GM12873 (cell line): ENCODE measurements around the gene ARHGAP26.

Source experiments
- CTCF ChIP-seq: IDR thresholded peaks from 2 replicates; pipeline ENCODE4 v1.5.1; 2012; ENCODE audit warnings: low read depth, mild to moderate bottlenecking, moderate library complexity, low read length, control low read depth; ENCODE audit not compliant: insufficient read depth; ENCODE audit errors: missing control alignments

ARHGAP26 gene

GRCh38 chr5:142803428-142804125, 33.4 kb downstream of the ARHGAP26 start:
- no peak for TF ChIP-seq CTCF

GRCh38 chr5:142805339-142805738, 35.2 kb downstream of the ARHGAP26 start:
- no peak for TF ChIP-seq CTCF

- TF ChIP-seq CTCF: no peak
Measured at GRCh38 chr5:142806841-142807267, 36.7 kb downstream of the ARHGAP26 start.

- TF ChIP-seq CTCF: no peak
Measured at GRCh38 chr5:142807372-142807911, 37.3 kb downstream of the ARHGAP26 start.

- TF ChIP-seq CTCF: no peak
Measured at GRCh38 chr5:142808878-142809598, 38.9 kb downstream of the ARHGAP26 start.

GRCh38 chr5:142810081-142810480, 39.9 kb downstream of the ARHGAP26 start:
- TF ChIP-seq CTCF: no peak

- TF ChIP-seq CTCF: no peak
Measured at GRCh38 chr5:142810743-142811290, 40.6 kb downstream of the ARHGAP26 start.
